Measurements from ENCODE around the gene ABLIM1.
"Not testable (repeated sequence)": the region's sequence is repeated elsewhere in the genome, so short reads cannot be mapped to it uniquely, and the experiment has no call there.

The ABLIM1 gene

GRCh38 chr10:114658175-114658574 is at the start of gene ABLIM1:
Gene ABLIM1, minus strand, starts transcription at chr10:114658275. Its CDS starts 75 bp downstream, at chr10:114658200.
- Histone ChIP-seq H3K9me3 (ENCODE audit: low read length) (no peaks in the 10 kb centered on the region), H3K4me3 (ENCODE audit: low read depth in 1 of 2, low read length in 2 of 2) (no peak within 1 kb of the TSS), H3K27me3 (ENCODE audit: control insufficient read depth in 1 of 2, insufficient read depth in 2 of 2, low read length in 2 of 2) (no peaks in the 10 kb centered on the region), H3K9ac (ENCODE audit: low read length) (no peak within 1 kb of the TSS), H3K27ac (ENCODE audit: low read depth, low read length) (no peak within 1 kb of the TSS), H3K36me3 (ENCODE audit: insufficient read depth, low read length) (no peaks in the 10 kb centered on the region), H3K4me1 (ENCODE audit: insufficient read depth, low read length) (no peaks in the 10 kb centered on the region)

- no peaks in the 10 kb centered on the region for H3K27me3 ChIP-seq (ENCODE audit: control insufficient read depth in 1 of 2, insufficient read depth in 2 of 2, low read length in 2 of 2)
- H3K27ac ChIP-seq (ENCODE audit: low read depth, low read length): no peak overlapping the region
- H3K4me3 ChIP-seq (ENCODE audit: low read depth in 1 of 2, low read length in 2 of 2): no peak overlapping the region
- H3K4me1 ChIP-seq (ENCODE audit: insufficient read depth, low read length): no peaks in the 10 kb centered on the region
- H3K36me3 ChIP-seq (ENCODE audit: insufficient read depth, low read length): no peaks in the 10 kb centered on the region
- H3K9ac ChIP-seq (ENCODE audit: low read length): no peak overlapping the region
- no peaks in the 10 kb centered on the region for H3K9me3 ChIP-seq (ENCODE audit: low read length)
Observed at GRCh38 chr10:114706458-114707055, 48.5 kb upstream of the ABLIM1 start.

GRCh38 chr10:114704679-114705078 is 46.6 kb upstream of the ABLIM1 start:
- Histone ChIP-seq H3K36me3 (ENCODE audit: insufficient read depth, low read length) (no peaks in the 10 kb centered on the region), H3K4me1 (ENCODE audit: insufficient read depth, low read length) (no peaks in the 10 kb centered on the region), H3K27me3 (ENCODE audit: control insufficient read depth in 1 of 2, insufficient read depth in 2 of 2, low read length in 2 of 2) (no peaks in the 10 kb centered on the region), H3K9me3 (ENCODE audit: low read length) (no peaks in the 10 kb centered on the region), H3K9ac (ENCODE audit: low read length) (no peak overlapping the region), H3K27ac (ENCODE audit: low read depth, low read length) (no peak overlapping the region), H3K4me3 (ENCODE audit: low read depth in 1 of 2, low read length in 2 of 2) (no peak overlapping the region)

- H3K4me3 ChIP-seq (ENCODE audit: low read depth in 1 of 2, low read length in 2 of 2): no peak overlapping the region
- H3K4me1 ChIP-seq (ENCODE audit: insufficient read depth, low read length): peaks cover 3% of the 10 kb centered on the region
- H3K9me3 ChIP-seq (ENCODE audit: low read length): no peaks in the 10 kb centered on the region
- no peak overlapping the region for H3K27ac ChIP-seq (ENCODE audit: low read depth, low read length)
- no peaks in the 10 kb centered on the region for H3K36me3 ChIP-seq (ENCODE audit: insufficient read depth, low read length)
- H3K27me3 ChIP-seq (ENCODE audit: control insufficient read depth in 1 of 2, insufficient read depth in 2 of 2, low read length in 2 of 2): no peaks in the 10 kb centered on the region
- H3K9ac ChIP-seq (ENCODE audit: low read length): no peak overlapping the region
Observed at GRCh38 chr10:114703377-114704107, 45.5 kb upstream of the ABLIM1 start.

GRCh38 chr10:114698271-114699061 is 40.4 kb upstream of the ABLIM1 start:
- H3K4me3 ChIP-seq (ENCODE audit: low read depth in 1 of 2, low read length in 2 of 2): no peak overlapping the region
- no peak overlapping the region for H3K9ac ChIP-seq (ENCODE audit: low read length)
- no peaks in the 10 kb centered on the region for H3K36me3 ChIP-seq (ENCODE audit: insufficient read depth, low read length)
- no peak overlapping the region for H3K27ac ChIP-seq (ENCODE audit: low read depth, low read length)
- H3K9me3 ChIP-seq (ENCODE audit: low read length): no peaks in the 10 kb centered on the region
- H3K27me3 ChIP-seq (ENCODE audit: control insufficient read depth in 1 of 2, insufficient read depth in 2 of 2, low read length in 2 of 2): no peaks in the 10 kb centered on the region
- peaks cover 11% of the 10 kb centered on the region for H3K4me1 ChIP-seq (ENCODE audit: insufficient read depth, low read length)

GRCh38 chr10:114697061-114697598 is 39.1 kb upstream of the ABLIM1 start:
- Histone ChIP-seq H3K27me3 (ENCODE audit: control insufficient read depth in 1 of 2, insufficient read depth in 2 of 2, low read length in 2 of 2) (no peaks in the 10 kb centered on the region), H3K9me3 (ENCODE audit: low read length) (no peaks in the 10 kb centered on the region), H3K9ac (ENCODE audit: low read length) (no peak overlapping the region), H3K36me3 (ENCODE audit: insufficient read depth, low read length) (no peaks in the 10 kb centered on the region), H3K4me1 (ENCODE audit: insufficient read depth, low read length) (peaks cover 11% of the 10 kb centered on the region), H3K27ac (ENCODE audit: low read depth, low read length) (no peak overlapping the region), H3K4me3 (ENCODE audit: low read depth in 1 of 2, low read length in 2 of 2) (no peak overlapping the region)

GRCh38 chr10:114696301-114696700 is 38.2 kb upstream of the ABLIM1 start:
- H3K4me3 ChIP-seq (ENCODE audit: low read depth in 1 of 2, low read length in 2 of 2); H3K9ac ChIP-seq (ENCODE audit: low read length); H3K9me3 ChIP-seq (ENCODE audit: low read length); H3K27me3 ChIP-seq (ENCODE audit: control insufficient read depth in 1 of 2, insufficient read depth in 2 of 2, low read length in 2 of 2); H3K36me3 ChIP-seq (ENCODE audit: insufficient read depth, low read length); H3K27ac ChIP-seq (ENCODE audit: low read depth, low read length): not testable (repeated sequence)
- peaks cover 11% of the 10 kb centered on the region for H3K4me1 ChIP-seq (ENCODE audit: insufficient read depth, low read length)

GRCh38 chr10:114694752-114695151 is 36.7 kb upstream of the ABLIM1 start:
- Histone ChIP-seq H3K27ac (ENCODE audit: low read depth, low read length) (no peak overlapping the region), H3K9ac (ENCODE audit: low read length) (no peak overlapping the region), H3K27me3 (ENCODE audit: control insufficient read depth in 1 of 2, insufficient read depth in 2 of 2, low read length in 2 of 2) (no peaks in the 10 kb centered on the region), H3K36me3 (ENCODE audit: insufficient read depth, low read length) (no peaks in the 10 kb centered on the region), H3K9me3 (ENCODE audit: low read length) (no peaks in the 10 kb centered on the region), H3K4me3 (ENCODE audit: low read depth in 1 of 2, low read length in 2 of 2) (no peak overlapping the region), H3K4me1 (ENCODE audit: insufficient read depth, low read length) (peaks cover 11% of the 10 kb centered on the region)

GRCh38 chr10:114694062-114694461 is 36.0 kb upstream of the ABLIM1 start:
- Histone ChIP-seq H3K4me3 (ENCODE audit: low read depth in 1 of 2, low read length in 2 of 2) (no peak overlapping the region), H3K9ac (ENCODE audit: low read length) (no peak overlapping the region), H3K27me3 (ENCODE audit: control insufficient read depth in 1 of 2, insufficient read depth in 2 of 2, low read length in 2 of 2) (no peaks in the 10 kb centered on the region), H3K36me3 (ENCODE audit: insufficient read depth, low read length) (no peaks in the 10 kb centered on the region), H3K9me3 (ENCODE audit: low read length) (no peaks in the 10 kb centered on the region), H3K27ac (ENCODE audit: low read depth, low read length) (no peak overlapping the region), H3K4me1 (ENCODE audit: insufficient read depth, low read length) (peaks cover 11% of the 10 kb centered on the region)

GRCh38 chr10:114691442-114691941 is 33.4 kb upstream of the ABLIM1 start:
- no peaks in the 10 kb centered on the region for H3K36me3 ChIP-seq (ENCODE audit: insufficient read depth, low read length)
- H3K4me1 ChIP-seq (ENCODE audit: insufficient read depth, low read length): no peaks in the 10 kb centered on the region
- H3K9me3 ChIP-seq (ENCODE audit: low read length): no peaks in the 10 kb centered on the region
- no peak overlapping the region for H3K4me3 ChIP-seq (ENCODE audit: low read depth in 1 of 2, low read length in 2 of 2)
- no peak overlapping the region for H3K27ac ChIP-seq (ENCODE audit: low read depth, low read length)
- no peak overlapping the region for H3K9ac ChIP-seq (ENCODE audit: low read length)
- H3K27me3 ChIP-seq (ENCODE audit: control insufficient read depth in 1 of 2, insufficient read depth in 2 of 2, low read length in 2 of 2): no peaks in the 10 kb centered on the region

- Histone ChIP-seq H3K27ac (ENCODE audit: low read depth, low read length) (no peak overlapping the region), H3K9me3 (ENCODE audit: low read length) (no peaks in the 10 kb centered on the region), H3K36me3 (ENCODE audit: insufficient read depth, low read length) (no peaks in the 10 kb centered on the region), H3K9ac (ENCODE audit: low read length) (no peak overlapping the region), H3K4me3 (ENCODE audit: low read depth in 1 of 2, low read length in 2 of 2) (no peak overlapping the region), H3K27me3 (ENCODE audit: control insufficient read depth in 1 of 2, insufficient read depth in 2 of 2, low read length in 2 of 2) (no peaks in the 10 kb centered on the region), H3K4me1 (ENCODE audit: insufficient read depth, low read length) (peaks cover 12% of the 10 kb centered on the region)
Observed at GRCh38 chr10:114688786-114689185, 30.7 kb upstream of the ABLIM1 start.

Measured in muscle layer of colon (tissue), 2 donors.